ENCODE data around the gene MGAT1. TPM values are rescaled to one million over a fixed set of nuclear protein-coding genes. Genes with fewer than 3 reads are reported as not detected.

MGAT1 gene
- total RNA-seq, 2 donors from 2014 or later: 76.2 to 101 TPM

DNA sequence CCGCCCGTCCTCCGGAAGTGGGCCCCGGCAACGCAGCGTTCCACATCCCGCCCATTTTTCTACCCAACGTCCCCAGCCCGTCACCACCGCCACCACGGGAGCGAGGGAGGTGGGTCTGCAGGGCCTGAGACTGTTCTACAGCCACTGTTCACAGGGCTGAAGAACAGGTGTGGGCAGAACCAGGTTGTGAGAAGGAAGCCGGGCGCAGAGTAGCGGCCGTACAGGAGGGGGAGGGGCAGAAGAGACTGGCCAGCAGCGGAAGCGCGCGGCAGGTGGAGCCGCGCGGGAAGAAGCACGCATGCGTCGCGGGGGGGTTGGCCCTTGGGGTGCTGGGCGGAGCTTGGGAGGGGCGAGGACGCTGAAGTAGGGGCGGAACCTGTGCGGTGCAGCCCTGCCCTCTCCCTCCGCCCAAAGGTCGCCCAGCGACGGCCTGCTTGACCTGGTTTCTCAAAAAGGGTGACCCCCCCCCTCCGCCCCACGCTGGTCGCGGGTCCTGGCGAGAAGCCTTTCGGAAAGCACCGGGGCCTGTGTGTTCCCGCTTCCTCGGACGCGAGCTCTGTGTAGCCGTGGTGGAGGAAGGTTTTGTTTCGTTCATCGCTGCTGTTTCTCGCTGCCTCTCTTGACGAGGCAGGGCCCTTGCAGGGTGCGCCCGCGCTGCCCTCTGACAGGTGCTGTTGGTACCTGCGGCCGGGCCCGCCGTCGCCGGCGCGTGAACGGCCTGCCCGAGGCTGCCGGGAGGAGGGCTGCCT is 7.8 kb upstream of the MGAT1 start:
- Mint-ChIP-seq H3K27ac (peak overlapping the region; percentile 98), H3K27me3 (ENCODE audit: insufficient read depth) (peaks cover 5% of the 10 kb centered on the region), H3K9me3 (no peaks in the 10 kb centered on the region), H3K4me1 (peaks cover 43% of the 10 kb centered on the region), H3K36me3 (ENCODE audit: low read depth) (peaks cover 20% of the 10 kb centered on the region), H3K4me3 (peak overlapping the region; percentile 75)
- peak overlapping the region; percentile 94 for H3K27ac ChIP-seq (ENCODE audit: low read depth, low read length)
- DNase-seq: peak; percentile 98
- WGBS, 2 experiments (ENCODE audit: insufficient coverage in 1 of 2, insufficient read length in 1 of 2): 0% methylated on average over 20 to 66 of the region's 66 CpGs
- H3K9ac ChIP-seq (ENCODE audit: extremely low read depth, low read length, poor library complexity, severe bottlenecking): peak overlapping the region; percentile 50
- H3K4me1 ChIP-seq (ENCODE audit: control insufficient read depth, insufficient read depth, low read length): peaks cover 19% of the 10 kb centered on the region
- peak overlapping the region; percentile 93 for H3K4me3 ChIP-seq (ENCODE audit: low read length)
- H3K36me3 ChIP-seq (ENCODE audit: control insufficient read depth, insufficient read depth, low read length): no peaks in the 10 kb centered on the region
- no peaks in the 10 kb centered on the region for H3K9me3 ChIP-seq (ENCODE audit: control insufficient read depth, low read length)
- H3K27me3 ChIP-seq (ENCODE audit: control insufficient read depth, insufficient read depth, low read length, poor library complexity, severe bottlenecking): no peaks in the 10 kb centered on the region
- TF ChIP-seq, protein P1, sequence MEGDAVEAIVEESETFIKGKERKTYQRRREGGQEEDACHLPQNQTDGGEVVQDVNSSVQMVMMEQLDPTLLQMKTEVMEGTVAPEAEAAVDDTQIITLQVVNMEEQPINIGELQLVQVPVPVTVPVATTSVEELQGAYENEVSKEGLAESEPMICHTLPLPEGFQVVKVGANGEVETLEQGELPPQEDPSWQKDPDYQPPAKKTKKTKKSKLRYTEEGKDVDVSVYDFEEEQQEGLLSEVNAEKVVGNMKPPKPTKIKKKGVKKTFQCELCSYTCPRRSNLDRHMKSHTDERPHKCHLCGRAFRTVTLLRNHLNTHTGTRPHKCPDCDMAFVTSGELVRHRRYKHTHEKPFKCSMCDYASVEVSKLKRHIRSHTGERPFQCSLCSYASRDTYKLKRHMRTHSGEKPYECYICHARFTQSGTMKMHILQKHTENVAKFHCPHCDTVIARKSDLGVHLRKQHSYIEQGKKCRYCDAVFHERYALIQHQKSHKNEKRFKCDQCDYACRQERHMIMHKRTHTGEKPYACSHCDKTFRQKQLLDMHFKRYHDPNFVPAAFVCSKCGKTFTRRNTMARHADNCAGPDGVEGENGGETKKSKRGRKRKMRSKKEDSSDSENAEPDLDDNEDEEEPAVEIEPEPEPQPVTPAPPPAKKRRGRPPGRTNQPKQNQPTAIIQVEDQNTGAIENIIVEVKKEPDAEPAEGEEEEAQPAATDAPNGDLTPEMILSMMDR (conservative IDR thresholded peaks at IDR 0.05): no peak

DNA sequence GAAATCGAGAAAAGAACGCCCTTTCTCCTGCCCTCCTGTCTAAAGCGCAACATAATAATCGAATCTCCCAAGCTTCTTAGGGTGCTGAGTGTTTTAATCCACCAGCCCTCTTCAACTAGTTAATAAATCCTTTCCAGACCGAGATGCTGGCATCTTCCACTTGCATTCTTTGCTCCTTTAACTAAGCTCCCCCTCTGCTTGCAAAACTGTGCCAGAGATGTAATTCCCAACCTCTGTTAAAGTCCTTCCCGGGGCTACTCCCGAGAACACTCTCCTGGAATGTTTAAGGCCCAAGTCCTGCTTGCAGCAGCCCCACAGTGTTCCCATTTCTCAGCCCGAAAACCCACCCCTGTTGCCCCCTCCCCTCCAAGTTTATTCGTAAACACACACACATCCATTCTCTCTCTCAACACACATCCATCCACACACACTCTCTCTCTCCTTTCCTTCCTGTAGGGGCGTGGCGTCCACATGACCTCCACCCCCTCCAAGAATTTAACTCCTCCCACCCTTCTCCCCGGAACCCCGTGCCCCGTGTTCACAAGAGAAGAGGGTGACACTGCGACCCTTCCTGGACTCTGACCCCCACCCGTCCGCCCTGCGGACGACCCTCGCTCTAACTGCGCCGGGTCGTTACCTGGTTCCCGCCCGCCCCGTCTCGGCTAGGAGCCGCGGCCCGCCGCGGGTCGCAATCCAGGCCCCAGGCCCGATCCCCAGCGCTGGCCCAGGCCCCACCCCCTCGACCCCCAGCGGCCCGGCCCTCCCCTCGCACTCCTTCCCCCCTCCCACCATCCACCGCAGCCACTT is 7.0 kb upstream of the MGAT1 start:
- peak overlapping the region; percentile 75 for H3K4me3 Mint-ChIP-seq
- 8 to 29% methylated on average over 11 to 38 of the region's 40 CpGs for WGBS, 2 experiments (ENCODE audit: insufficient coverage in 1 of 2, insufficient read length in 1 of 2)
- peak overlapping the region; percentile 50 for H3K9ac ChIP-seq (ENCODE audit: extremely low read depth, low read length, poor library complexity, severe bottlenecking)
- H3K27ac Mint-ChIP-seq: peak overlapping the region; percentile 98
- H3K9me3 Mint-ChIP-seq: no peaks in the 10 kb centered on the region
- H3K36me3 ChIP-seq (ENCODE audit: control insufficient read depth, insufficient read depth, low read length): no peaks in the 10 kb centered on the region
- no peaks in the 10 kb centered on the region for H3K9me3 ChIP-seq (ENCODE audit: control insufficient read depth, low read length)
- no peaks in the 10 kb centered on the region for H3K27me3 ChIP-seq (ENCODE audit: control insufficient read depth, insufficient read depth, low read length, poor library complexity, severe bottlenecking)
- TF ChIP-seq, protein P1 (conservative IDR thresholded peaks at IDR 0.05): no peak
- peaks cover 50% of the 10 kb centered on the region for H3K4me1 Mint-ChIP-seq
- H3K27me3 Mint-ChIP-seq (ENCODE audit: insufficient read depth): no peaks in the 10 kb centered on the region
- peak overlapping the region; percentile 94 for H3K27ac ChIP-seq (ENCODE audit: low read depth, low read length)
- peaks cover 22% of the 10 kb centered on the region for H3K4me1 ChIP-seq (ENCODE audit: control insufficient read depth, insufficient read depth, low read length)
- peak; percentile 97 for DNase-seq
- peaks cover 25% of the 10 kb centered on the region for H3K36me3 Mint-ChIP-seq (ENCODE audit: low read depth)
- peak overlapping the region; percentile 93 for H3K4me3 ChIP-seq (ENCODE audit: low read length)

DNA sequence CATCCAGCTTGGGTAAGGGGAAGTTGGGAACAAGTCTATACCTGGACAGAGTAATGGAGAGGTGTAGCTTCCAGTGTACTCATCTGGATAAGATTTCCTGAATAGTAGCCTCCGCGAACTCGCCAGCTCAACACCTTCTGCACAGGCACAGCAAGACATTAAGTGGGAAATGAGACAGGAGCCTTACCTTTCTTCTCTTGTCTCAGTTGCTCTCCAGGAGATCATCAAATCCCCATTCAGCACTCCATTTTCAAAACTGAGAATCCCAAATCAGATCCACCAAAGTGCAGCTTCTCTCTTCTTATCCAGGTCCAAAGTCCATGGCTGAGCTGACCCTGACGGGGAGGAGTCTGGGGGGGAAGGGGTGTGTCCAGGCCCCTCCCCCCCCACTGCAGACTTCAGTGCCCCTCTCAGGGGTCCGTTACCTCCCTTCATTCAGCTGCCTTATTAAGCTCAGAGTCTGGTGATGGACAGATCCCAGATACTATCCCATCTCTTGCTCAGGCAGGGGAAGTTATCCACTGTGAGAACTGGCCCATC is 5.9 kb upstream of the MGAT1 start:
- peak overlapping the region; percentile 90 for H3K27ac Mint-ChIP-seq
- TF ChIP-seq, protein P1 (conservative IDR thresholded peaks at IDR 0.05): no peak
- WGBS, 2 experiments (ENCODE audit: insufficient coverage in 1 of 2, insufficient read length in 1 of 2): 64 to 100% methylated on average over 3 to 5 of the region's 5 CpGs
- no peaks in the 10 kb centered on the region for H3K27me3 ChIP-seq (ENCODE audit: control insufficient read depth, insufficient read depth, low read length, poor library complexity, severe bottlenecking)
- H3K27ac ChIP-seq (ENCODE audit: low read depth, low read length): no peak overlapping the region
- no peaks in the 10 kb centered on the region for H3K36me3 ChIP-seq (ENCODE audit: control insufficient read depth, insufficient read depth, low read length)
- H3K9ac ChIP-seq (ENCODE audit: extremely low read depth, low read length, poor library complexity, severe bottlenecking): peak overlapping the region; percentile 26
- no peak for DNase-seq
- no peaks in the 10 kb centered on the region for H3K9me3 Mint-ChIP-seq
- peaks cover 25% of the 10 kb centered on the region for H3K36me3 Mint-ChIP-seq (ENCODE audit: low read depth)
- H3K4me3 Mint-ChIP-seq: peak overlapping the region; percentile 75
- H3K4me1 Mint-ChIP-seq: peaks cover 55% of the 10 kb centered on the region
- peaks cover 33% of the 10 kb centered on the region for H3K4me1 ChIP-seq (ENCODE audit: control insufficient read depth, insufficient read depth, low read length)
- H3K4me3 ChIP-seq (ENCODE audit: low read length): peak overlapping the region; percentile 93
- H3K9me3 ChIP-seq (ENCODE audit: control insufficient read depth, low read length): no peaks in the 10 kb centered on the region
- no peaks in the 10 kb centered on the region for H3K27me3 Mint-ChIP-seq (ENCODE audit: insufficient read depth)
